Suppressor macrophage treated with lipopolysaccharide for 1 hour (primary cell): Measurements from ENCODE around the gene LSM7.
"Not testable (repeated sequence)": the region's sequence is repeated elsewhere in the genome, so short reads cannot be mapped to it uniquely, and the experiment has no call there.

ENCODE experiments used
- DNase-seq, 3 donors: peaks; one replicate each; pipeline ENCODE4 v3.0.0-alpha.2; 2020 to 2022

The LSM7 gene

DNA sequence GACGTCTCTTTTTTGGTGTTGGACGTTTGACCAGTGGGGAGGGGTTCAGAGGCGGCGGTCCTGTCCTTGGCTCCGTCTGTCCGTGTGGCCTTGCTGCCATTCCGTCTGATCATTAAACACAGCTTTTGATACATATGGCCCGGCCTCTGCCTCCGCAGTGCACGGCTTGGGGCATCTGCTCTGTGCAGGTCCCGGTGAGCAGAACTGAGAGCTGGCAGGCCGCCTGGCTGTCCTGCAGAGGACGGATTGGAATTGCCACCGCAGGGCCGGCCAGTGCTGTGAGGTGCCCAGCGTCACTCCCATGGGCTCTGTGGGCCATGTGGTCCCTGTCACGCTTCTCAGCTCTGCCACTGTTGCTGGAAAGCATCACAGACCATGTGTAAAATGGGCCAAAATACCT is 26.3 kb upstream of the LSM7 start:
- no peak for DNase-seq

DNA sequence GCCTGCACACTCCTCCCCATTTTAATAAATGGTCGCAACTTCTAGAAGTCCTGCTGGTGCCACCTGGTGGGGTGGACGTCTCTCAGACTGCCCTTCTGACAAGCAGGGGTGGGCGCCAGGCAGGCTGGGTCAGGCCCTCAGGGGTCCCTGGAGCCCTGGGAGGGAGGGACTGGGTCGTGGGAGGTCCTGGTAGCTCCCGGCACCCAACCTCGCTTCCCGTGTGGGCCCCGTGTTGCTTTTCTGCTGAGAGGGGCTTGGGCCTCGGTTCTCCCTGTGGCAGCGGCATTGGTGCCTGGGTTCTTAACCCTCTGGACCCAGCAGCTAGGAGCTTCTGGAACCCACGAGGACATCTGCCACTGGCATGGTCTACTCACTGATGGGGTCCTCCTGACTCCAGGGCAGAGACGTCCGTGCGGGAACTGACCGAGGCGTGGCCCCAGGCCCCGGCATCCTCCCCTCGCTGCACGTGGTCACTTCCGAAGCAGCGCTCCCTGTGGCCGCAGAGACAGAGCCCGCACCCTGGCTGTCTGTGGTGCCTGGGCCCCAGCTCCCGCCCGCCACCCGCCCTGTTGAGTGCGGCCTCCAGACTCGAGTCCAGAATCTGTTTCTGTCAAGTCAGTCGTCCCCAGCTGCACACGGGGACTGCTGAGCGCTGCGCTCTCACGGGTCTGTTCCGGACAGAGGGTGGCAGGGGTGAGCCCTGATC is 25.7 kb upstream of the LSM7 start:
- DNase-seq = no peak

DNA sequence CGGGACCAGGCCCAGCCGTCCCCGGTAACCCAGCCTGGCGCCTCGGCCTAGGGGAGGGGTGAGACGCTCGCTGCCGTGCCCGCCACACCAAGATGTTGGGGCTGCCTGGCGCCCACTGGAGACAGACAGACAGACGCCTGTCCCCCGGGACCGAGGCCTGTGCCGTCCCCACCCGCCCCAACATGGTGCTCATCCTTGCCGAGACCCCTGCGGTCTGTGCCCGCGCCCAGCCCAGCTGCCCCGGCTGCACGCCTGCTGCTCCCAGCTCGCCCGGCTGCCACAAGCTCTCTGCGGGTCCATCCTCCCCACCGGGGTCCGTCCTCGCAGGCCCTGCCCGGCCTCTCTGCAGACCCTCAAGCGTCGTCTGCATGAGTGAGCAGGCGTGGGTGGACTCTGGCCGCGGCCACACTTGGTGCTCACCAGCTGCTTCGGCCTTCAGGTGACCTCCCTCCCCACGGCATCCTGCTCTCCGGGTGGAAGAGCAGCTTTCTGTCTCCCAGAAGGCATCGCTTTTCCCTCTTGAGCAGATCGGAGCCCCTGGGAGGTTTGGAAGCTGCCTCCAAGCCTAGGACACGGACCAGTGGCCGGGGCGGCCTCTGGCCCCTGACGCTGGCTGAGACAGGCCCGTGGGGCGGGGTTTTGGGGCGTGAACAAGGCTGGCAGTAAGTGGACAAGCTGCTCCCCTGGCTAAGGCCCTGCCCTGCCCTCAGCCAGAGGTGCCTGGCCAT is 24.9 kb upstream of the LSM7 start:
- no peak for DNase-seq

DNA sequence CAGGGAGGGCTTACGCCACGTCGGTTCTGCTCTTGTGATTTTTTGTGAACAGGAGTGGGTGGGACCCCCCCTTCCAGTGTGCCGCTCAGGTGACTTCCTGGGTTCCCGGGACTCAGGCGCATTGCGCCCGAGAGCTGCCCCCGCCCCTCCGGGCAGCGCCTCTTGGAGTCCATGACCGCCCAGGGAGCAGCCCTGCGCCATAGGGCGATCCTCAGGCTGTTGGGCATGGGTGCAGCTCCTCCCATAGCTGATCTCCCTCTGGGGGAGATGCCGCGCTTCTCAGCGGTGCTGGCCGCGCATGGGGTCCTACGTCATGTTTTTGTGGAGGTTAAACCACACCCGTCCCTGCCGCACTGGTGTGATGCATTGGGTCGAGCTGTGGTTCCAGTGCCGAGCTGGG is 23.7 kb upstream of the LSM7 start:
- DNase-seq = no peak

DNA sequence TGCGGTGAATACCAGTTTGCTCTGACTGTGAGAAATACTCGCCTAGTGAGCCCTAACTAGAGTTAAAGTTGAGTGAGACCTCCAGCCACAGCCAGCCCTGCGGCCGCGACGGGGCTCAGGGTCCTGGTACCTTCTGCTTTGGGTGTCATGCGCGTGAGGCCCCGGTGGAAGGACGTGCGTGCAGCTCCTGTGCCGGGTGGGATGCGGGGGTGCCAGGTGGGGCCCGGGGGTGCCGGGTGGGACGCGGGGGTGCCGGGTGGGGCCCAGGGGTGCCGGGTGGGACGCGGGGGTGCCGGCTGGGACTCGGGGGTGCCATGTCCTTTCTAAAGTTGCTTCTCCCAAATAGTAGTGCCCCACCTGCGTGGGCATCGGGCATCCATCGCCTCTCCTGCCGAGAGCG is 23.2 kb upstream of the LSM7 start:
- DNase-seq = no peak

DNA sequence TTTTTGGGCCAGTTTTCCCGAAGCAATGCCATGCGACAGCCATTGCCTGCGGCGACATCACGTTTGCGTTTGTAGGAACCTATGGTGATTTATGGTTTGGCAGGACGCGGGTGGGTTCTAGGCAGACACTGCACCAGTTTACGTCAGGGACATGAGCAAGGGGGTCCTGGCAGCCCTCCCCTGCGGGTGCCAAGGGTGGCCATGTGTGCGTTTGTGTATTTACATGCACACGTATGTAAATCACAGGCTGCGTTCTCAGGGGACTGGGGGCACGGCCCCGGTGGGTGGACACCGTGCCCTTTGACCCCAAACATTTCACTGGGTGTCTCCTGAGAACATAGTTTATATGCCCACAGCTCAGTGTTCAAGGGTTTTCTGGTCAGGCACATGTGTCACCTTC is 22.3 kb upstream of the LSM7 start:
- DNase-seq = no peak

DNA sequence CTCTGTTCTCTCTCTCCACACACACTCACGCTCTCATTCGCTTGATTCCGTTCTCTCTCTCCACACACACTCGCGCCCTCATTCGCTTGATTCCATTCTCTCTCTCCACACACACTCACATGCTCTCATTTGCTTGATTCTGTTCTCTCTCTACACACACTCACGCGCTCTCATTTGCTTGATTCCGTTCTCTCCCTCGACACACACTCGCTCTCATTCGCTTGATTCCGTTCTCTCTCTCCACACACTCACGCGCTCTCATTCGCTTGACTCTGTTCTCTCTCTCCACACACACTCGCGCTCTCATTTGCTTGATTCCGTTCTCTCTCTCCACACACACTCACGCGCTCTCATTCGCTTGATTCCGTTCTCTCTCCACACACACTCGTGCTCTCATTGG is 21.4 kb upstream of the LSM7 start:
- DNase-seq = not testable (repeated sequence)

DNA sequence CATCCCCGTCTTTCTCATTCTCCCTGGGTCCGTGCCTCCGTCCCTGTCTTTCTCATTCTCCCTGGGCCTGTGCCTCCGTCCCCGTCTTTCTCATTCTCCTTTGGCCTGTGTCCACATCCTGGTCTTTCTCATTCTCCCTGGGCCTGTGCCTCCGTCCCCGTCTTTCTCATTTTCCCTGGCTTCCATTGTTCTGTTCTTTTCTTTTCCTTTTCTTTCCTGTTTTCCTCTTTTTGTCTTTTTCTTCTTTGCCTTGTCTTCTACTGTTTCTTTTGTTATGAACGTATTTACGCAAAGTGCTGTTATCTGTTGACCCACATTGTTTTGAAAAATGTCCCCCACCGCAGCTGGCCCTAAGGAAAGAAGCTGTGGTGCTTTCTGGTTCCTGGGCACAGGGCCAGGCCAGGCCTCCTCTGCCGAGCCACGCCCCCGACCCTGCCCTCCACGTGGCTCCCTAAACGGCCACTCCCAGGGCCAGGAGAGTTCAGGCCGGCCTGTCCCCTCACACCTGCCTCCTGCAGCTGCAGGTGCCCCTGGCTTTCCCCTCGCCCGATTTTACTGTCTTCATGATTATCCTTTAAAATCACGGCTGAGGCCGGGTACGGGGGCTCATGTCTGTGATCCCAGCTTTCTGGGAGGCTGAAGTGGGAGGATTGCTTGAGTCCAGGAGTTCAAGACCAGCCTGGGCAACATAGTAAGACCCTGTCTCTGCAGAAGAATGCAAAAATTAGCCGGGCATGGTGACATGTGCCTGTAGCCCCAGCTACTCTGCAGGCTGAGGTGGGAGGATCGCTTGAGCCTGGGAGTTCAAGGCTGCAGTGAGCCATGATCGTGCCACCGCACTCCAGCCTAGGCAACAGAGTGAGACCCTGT is 17.6 kb upstream of the LSM7 start:
- DNase-seq = no peak

DNA sequence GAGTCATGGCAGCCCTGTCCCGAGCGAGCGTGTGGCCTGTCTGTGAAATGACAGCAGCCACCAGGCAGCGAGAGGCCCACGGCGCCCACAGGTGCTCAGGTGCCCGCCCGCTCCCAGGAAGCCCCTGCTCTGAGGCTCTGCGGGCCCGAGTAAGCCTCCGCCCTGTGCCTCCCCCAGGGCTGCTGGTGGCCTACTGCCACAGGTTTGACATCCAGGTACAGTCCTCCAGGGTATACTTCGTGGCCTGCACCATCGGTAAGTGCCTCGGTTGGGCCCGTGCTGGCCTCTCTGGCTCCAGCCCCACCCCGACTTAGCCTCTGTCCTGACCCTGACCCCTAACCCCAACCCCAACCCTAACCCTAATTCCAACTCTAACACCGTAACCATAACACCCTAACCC is 16.7 kb upstream of the LSM7 start:
- no peak for DNase-seq

DNA sequence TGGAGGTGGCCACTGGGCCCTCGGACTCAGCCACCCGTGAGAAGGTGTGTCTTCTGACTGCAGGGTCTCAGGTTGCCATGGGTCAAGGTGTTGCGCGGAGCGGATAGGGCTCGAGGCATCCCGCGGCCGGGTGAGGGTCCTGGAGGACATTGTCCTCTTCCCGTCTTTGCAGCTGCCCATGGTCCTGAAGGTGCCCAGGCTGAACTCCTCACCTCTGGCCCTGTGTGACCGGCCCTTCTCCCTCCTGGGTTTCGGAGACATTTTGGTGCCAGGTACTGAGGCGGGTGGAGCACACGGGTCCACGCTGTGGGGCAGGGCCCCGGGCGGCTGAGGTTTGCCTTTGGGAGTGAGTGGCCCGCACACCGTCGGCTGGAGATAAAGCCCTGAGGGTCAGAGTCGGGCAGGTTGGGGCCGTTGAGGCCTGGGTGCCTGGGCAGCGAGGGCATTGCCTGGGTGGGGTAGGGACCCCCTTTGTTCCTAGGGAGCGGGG is 16.0 kb upstream of the LSM7 start:
- DNase-seq = no peak

DNA sequence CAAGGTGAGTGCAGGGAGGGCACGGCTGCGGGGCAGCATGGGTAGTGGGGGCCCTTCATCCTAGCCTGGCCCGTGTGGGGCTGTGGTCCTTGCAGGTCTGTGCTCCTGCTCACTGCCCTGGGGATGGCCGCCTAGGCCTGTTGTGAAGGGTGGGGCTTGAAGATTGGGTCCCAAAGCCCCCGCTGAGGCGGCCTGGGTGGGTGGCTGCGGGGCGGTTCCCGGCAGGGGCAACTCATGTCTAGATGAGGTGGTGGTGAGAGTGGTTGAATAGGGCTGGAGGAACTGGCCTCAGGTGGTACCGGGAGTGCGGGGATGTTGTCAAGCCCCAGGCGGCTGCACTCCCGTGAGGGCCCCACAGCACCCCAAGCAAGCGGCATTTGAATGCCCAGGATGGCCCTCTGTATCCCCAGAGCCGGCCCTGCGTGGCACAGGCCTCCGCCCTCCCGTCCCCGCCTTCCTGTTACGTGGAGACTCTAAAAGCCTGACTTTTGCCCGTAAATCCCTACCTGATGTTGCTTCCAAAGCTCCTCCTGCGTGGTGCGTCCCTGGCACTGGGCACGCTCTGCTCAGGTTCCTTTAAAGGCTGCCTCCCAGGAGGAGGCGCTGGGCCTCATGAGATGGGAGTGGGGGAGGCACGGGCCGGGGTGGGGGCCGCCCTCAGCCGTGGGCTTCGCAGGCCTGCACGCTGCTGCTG is 15.1 kb upstream of the LSM7 start:
- DNase-seq = no peak

DNA sequence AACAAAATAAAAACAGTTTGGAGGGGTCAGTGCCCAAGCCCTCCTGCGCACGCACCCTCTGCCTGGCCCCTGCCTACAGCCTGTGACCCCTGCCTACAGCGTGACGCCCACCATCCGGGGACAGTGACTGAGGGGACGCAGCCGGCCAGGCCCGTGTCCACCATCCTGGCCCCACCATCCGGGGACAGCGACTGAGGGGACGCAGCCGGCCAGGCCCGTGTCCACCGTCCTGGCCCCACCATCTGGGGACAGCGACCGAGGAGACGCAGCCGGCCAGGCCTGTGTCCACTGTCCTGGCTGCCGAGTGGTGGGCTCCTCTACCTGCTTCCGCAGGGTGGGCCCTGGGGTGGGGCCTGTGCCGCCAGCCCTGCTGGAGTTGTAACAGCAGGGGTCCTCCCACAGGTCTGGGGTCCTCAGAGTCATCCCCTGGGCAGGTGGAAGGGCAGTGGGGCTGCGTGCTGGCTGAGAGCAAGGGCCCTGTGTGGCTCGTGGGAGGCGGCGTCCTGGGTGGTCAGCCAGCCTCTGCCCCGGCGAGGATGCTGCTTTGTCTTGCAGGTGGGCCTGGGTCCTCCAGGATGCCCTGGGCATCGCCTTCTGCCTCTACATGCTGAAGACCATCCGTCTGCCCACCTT is 14.4 kb upstream of the LSM7 start:
- DNase-seq = no peak

DNA sequence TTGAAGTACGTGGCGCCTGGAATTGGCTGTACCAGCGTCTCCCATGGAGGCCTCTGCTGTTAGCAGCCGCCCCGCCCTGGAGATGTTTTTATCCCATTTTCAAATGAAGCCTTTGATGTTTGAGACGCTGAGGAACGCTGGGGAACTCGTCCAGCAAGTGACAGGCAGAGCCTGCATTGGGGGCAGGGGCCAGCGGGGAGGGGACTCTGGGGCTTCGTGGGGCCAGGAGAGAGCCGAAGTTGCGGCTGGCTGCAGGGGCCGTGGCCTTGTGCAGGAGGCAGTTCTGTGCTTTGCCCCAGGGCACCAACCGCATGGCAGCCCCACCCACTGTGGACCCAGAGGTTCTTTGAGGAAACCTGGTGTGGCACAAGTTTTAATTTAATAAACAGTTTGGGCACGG is 13.6 kb upstream of the LSM7 start:
- DNase-seq = no peak

DNA sequence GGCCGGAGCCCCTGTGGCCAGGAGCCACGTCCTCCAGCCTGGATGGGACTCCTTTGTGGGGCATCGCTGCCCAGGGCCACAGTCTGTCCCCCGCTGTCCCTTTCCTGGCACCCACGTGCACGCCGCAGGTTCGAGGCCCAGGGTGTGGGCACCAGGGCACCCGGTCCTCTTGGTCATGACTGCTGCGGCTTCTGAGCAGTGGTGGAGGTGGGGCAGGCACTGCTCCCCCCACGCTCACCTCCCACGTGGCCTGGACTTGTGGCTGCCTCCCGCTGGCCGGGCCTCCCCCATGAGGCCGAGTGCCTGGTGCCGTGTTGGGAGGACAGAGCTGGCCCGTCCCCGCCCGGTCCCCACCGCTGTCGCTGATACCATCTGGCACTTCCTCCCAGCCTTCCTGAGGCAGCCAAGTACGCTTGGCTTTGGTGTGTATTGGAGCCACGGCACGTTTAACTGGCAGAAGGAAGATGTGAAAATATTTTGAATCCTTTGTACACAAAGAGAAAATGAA is 12.9 kb upstream of the LSM7 start:
- DNase-seq = no peak

DNA sequence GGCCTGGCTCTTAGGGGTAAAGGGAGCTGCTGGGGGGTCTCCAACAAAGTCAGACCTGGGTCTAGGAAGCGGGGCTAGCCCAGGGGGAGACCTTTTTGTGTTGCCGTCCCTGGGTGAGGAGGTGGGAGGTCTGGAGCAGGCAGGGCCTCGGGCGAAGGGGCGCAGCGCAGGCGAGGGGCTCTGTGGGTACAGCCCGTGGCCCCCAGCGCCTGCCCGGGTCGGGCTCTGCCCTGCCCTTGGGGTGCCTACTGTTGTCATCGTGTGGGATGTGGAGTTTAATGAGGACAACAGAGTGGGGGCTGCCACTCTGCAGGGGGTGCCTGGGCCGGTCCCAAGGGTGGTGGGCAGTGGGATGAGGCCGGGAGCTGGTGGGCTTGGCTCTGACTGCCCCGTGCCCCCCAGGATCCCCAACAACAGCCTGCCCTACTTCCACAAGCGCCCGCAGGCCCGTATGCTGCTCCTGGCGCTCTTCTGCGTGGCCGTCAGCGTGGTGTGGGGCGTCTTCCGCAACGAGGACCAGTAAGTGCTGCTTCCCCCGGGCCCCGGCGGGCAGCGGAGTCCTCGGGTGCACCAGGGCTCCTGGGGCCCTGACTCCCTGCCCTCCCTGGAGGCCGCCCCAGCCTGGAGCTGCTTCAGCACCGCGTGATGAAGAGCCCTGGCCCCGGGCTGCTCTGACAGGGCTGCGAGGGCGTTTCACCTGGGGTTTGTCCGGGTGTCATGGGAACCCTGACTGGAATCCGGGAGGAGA is 12.3 kb upstream of the LSM7 start:
- no peak for DNase-seq

DNA sequence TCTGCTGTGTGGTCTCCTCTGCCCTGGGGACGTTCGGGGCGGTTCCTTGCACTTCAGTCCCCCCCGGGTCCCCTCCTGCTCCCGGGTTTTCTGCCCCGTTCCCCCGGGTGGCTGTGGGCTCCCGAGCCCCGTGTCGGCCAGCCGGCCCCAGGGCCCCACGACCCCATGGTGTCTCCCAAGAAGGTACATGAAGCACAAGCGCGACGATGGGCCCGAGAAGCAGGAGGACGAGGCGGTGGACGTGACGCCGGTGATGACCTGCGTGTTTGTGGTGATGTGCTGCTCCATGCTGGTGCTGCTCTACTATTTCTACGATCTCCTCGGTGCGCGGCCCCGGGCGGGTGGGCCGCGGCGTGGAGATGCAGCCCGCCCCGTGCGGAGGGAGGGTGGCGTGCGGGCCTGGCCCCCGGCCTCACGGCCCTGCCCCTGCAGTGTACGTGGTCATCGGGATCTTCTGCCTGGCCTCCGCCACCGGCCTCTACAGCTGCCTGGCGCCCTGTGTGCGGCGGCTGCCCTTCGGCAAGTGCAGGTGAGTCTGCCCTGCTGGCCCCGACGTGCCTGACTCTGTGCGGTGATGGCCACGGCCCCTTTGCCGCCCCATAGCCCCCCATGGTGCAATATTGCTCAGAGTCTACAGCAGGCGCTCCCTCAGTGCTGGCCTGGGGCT is 11.4 kb upstream of the LSM7 start:
- DNase-seq = no peak

DNA sequence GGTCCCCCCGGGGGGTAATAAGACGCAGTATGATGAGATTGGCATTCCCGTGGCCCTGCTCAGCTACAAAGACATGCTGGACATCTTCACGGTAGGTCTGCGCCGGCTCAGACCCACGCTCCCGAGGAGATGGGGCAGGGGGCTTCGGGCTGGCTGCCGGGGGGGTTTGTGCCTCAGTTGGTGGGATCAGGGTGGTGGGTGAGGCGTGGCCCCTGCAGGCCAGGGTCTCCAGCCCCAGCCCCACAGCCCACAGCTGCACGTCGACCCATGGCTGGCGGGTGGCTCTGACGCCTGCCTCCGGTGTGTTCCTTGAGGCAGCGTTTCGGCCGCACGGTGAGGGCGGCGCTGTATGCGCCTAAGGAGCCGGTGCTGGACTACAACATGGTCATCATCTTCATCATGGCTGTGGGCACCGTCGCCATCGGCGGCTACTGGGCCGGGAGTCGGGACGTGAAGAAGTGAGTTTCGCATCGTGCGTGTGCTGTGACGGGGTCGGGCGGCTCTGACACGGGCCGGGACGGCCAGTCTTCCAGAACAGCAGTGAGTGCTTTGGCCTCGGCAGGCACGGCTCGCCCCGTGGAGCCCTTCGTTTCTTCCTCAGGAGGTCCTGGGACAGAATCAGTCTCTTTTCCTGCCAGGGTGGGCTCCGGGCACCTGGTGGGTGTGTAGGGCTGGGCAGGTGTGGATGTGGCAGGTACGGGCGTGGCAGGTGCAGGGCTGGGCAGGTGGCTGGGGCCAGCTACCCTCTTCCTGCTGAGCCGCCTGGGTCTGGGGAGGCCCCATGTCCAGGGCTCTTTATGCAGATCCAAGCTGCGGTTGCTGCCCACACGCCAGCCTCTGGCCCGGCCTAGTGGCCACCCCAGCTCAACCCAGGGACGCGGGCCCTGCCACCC is 10.6 kb upstream of the LSM7 start:
- DNase-seq = no peak

DNA sequence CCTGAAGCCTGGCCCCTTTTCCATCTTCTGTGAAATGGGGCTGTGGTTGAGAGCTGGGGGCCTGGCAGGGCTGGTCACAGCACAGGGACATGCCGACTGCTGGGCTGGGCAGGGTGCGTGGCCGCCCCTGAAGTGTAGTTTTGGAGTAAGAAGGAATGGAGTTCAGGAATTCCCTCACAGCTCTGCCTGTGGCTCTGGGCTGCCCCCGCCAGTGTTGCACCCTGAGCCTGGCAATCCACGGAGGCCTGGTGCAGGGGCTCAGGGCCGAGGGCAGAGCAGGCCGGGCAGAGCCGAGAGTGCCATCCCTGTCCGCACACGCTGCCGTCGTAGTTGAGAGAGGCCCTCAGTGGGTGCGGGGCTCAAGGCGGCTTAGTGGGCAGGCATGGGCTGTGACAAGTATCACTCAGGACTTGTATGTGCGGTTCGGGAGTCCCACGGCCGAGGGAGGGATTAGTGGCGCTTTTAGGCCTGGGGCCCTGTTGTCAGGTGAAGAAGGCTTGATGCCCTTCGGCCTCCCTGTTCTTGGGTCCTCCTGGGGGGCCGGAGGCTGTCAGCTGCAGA is 9.7 kb upstream of the LSM7 start:
- no peak for DNase-seq

DNA sequence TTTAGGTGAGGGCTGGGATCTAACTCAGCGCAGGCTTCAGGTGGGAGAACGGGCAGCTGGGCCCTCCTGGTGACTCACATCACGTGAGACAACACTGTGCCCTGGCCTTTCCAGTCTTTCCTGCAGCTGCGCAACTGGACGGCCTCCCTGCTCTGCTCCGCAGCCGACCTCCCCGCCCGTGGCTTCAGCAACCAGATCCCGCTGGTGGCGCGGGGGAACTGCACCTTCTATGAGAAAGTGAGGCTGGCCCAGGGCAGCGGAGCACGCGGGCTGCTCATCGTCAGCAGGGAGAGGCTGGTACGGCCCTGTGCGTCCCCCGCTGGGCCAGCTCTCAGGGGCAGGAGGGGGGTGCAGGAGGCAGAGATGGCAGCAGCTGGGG is 8.9 kb upstream of the LSM7 start:
- DNase-seq = no peak
